Common myeloid progenitor, CD34-positive (primary cell): ENCODE measurements around the gene FCAR. TPM values are rescaled to one million over a fixed set of nuclear protein-coding genes. Genes with fewer than 3 reads are reported as not detected.
A peak's percentile ranks its signal among the peaks of the same experiment; 100 is the strongest.
"Not testable (repeated sequence)": the region's sequence is repeated elsewhere in the genome, so short reads cannot be mapped to it uniquely, and the experiment has no call there.

Source experiments
- CTCF ChIA-PET: fragments of 350-600 bp; sonication (Branson Sonifier 250); formaldehyde crosslinking; loops from one replicate; lab custom pipeline; 2021; ENCODE audit warnings: antibody characterized with exemption; lab: Charles Lee
- POLR2A ChIA-PET: fragments of 350-600 bp; sonication (Branson Sonifier 250); formaldehyde crosslinking; loops from one replicate; lab custom pipeline; 2021; ENCODE audit warnings: antibody characterized with exemption; lab: Charles Lee
- DNase-seq, 3 donors: peaks; one replicate each; pipeline versions ENCODE4 v3.0.0 to v3.0.0-alpha.2; 2013
- H3K27ac ChIP-seq, 2 experiments: 1 replicate in 1 of 2; 2 replicates in 1 of 2; pipeline ENCODE4 v1.7.0; 2013; ENCODE audit warnings: inconsistent platforms in 2 of 2, low read length in 2 of 2, mild to moderate bottlenecking in 2 of 2, low read depth in 1 of 2, moderate library complexity in 1 of 2; ENCODE audit not compliant: severe bottlenecking in 2 of 2, insufficient read depth in 1 of 2, poor library complexity in 1 of 2
- H3K27me3 ChIP-seq, 5 experiments: replicated peaks in 2 of 5; 1 replicate in 3 of 5; 2 replicates in 2 of 5; pipeline versions ENCODE4 v1.6.1 to v1.7.0; 2013; ENCODE audit warnings: low read length in 4 of 5, mild to moderate bottlenecking in 2 of 5, moderate library complexity in 2 of 5, inconsistent platforms in 1 of 5; ENCODE audit not compliant: insufficient read depth in 5 of 5, control insufficient read depth in 4 of 5
- H3K36me3 ChIP-seq, 4 experiments: 1 replicate in 2 of 4; 2 replicates in 2 of 4; pipeline versions ENCODE4 v1.6.1 to v1.7.0; 2013; ENCODE audit warnings: low read length in 3 of 4, control low read depth in 1 of 4, mild to moderate bottlenecking in 1 of 4; ENCODE audit not compliant: control insufficient read depth in 4 of 4, insufficient read depth in 4 of 4
- H3K4me1 ChIP-seq, 4 experiments: 1 replicate in 3 of 4; 2 replicates in 1 of 4; pipeline versions ENCODE4 v1.6.1 to v1.7.1; 2013; ENCODE audit warnings: low read length in 3 of 4, mild to moderate bottlenecking in 3 of 4, control low read depth in 1 of 4, inconsistent platforms in 1 of 4, moderate library complexity in 1 of 4; ENCODE audit not compliant: control insufficient read depth in 4 of 4, insufficient read depth in 4 of 4; ENCODE audit errors: control extremely low read depth in 1 of 4
- H3K4me3 ChIP-seq, 7 experiments: 1 replicate in 4 of 7; 2 replicates in 3 of 7; pipeline versions ENCODE4 v1.5.1 to v1.7.0; 2013; ENCODE audit warnings: mild to moderate bottlenecking in 7 of 7, low read length in 6 of 7, moderate library complexity in 6 of 7, inconsistent platforms in 2 of 7, low read depth in 2 of 7, control low read depth in 1 of 7; ENCODE audit not compliant: insufficient read depth in 4 of 7, control insufficient read depth in 1 of 7; ENCODE audit errors: extremely low read depth in 1 of 7
- H3K9me3 ChIP-seq, 5 experiments: 1 replicate in 4 of 5; 2 replicates in 1 of 5; pipeline versions ENCODE4 v1.6.1 to v1.7.1; 2013; ENCODE audit warnings: low read length in 4 of 5, mild to moderate bottlenecking in 2 of 5, inconsistent platforms in 1 of 5, low read depth in 1 of 5, moderate library complexity in 1 of 5; ENCODE audit not compliant: control insufficient read depth in 4 of 5, insufficient read depth in 2 of 5; ENCODE audit errors: control extremely low read depth in 1 of 5
- WGBS: methylation state at CpG from one replicate; pipeline ENCODE4 v1.1.5; 2013; ENCODE audit not compliant: insufficient coverage; 5-methylcytosine and 5-hydroxymethylcytosine counted together
- polyA plus RNA-seq: library from polyadenylated mRNA; unstranded; fragments of 120-200 nt; gene quantifications from one replicate; pipeline ENCODE4 v1.2.1, GENCODE V29; 2013

Gene FCAR
- polyA plus RNA-seq: 2.0 TPM

DNA sequence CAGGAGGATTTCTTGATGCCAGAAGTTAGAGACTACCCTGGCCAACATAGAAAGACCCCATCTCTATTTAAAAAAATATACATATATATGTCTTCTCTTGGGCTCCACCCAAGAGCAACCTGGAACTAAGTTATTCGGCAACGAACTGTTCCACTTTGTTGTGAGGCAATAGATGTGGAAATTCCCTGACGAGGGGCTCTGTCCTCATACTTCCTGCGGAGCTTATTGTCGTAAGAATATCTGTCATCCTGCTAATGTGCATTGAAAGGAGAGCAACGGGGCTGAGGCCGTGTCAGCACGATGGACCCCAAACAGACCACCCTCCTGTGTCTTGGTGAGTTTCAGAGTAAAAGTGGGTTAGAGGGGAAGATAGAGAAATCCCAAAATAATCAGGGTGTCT lies at the start of gene FCAR:
Gene FCAR (plus strand): TSS at position 246 of the 400 bp plus-strand sequence. CDS start 55 bp downstream, at position 301.
- POLR2A ChIA-PET: no interaction called here
- Histone ChIP-seq H3K4me3 (peak within 1 kb of the TSS in 2 of 7 experiments; percentile 24 to 60), H3K4me1 (peaks cover 3 to 19% (median 9%) of the 10 kb centered on the region in 4 experiments), H3K9me3 (no peaks in the 10 kb centered on the region), H3K36me3 (no peaks in the 10 kb centered on the region), H3K27ac (no peak within 1 kb of the TSS), H3K27me3 (peaks cover 0 to 2% (median under 1%) of the 10 kb centered on the region in 5 experiments)
- CTCF ChIA-PET: no interaction called here
- DNase-seq: peak in 1 of 3 donors; percentile 17
- WGBS: 92% methylated on average over 5 of the region's 8 CpGs

DNA sequence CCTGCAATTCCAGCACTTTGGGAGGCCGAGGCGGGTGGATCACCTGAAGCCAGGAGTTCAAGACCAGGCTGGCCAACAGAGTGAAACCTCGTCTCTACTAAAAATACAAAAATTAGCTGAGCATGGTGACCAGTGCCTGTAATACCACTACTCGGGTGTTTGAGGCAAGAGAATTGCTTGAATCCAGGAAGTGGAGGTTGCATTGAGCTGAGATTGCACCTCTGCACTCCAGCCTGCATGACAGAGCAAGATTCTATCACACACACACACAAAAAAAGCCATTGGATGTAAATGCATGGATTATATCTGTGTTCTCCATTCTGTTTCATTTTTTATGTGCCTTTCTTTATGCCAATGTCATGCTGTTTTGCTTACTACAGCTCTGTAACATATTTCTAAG lies 49.6 kb upstream of the FCAR start:
- POLR2A ChIA-PET, H3K27ac ChIP-seq, H3K4me1 ChIP-seq, CTCF ChIA-PET, H3K36me3 ChIP-seq, DNase-seq, H3K9me3 ChIP-seq, H3K4me3 ChIP-seq: not testable (repeated sequence)
- peaks cover 0 to 15% (median 0%) of the 10 kb centered on the region in 5 experiments for H3K27me3 ChIP-seq
- WGBS: no CpG with 5 or more reads among the region's 4 CpGs

DNA sequence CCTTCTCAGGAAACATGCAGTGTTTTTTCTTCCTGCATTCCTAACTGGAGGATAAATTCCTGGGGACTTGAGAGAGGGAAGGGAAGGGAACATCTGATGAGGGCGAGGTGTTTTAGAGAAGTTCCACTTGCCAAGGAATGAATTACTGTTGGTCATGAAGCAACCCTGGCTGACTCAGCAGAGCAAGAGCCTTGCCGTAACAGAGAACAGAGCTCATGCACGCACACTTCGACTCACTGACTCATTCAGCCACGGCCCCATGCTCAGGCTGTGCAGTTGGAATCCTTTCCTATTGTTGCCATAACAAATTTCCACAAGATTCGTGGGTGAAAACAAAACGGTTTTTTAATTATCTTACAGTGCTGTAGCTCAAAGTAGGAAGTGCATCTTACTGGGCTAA lies 48.7 kb upstream of the FCAR start:
- H3K36me3 ChIP-seq, CTCF ChIA-PET, H3K4me3 ChIP-seq, H3K9me3 ChIP-seq, H3K27ac ChIP-seq, POLR2A ChIA-PET, H3K4me1 ChIP-seq: not testable (repeated sequence)
- peaks cover 0 to 13% (median 0%) of the 10 kb centered on the region in 5 experiments for H3K27me3 ChIP-seq
- 75% methylated on average over 3 of the region's 7 CpGs for WGBS
- DNase-seq: peak in 1 of 3 donors; percentile 8

DNA sequence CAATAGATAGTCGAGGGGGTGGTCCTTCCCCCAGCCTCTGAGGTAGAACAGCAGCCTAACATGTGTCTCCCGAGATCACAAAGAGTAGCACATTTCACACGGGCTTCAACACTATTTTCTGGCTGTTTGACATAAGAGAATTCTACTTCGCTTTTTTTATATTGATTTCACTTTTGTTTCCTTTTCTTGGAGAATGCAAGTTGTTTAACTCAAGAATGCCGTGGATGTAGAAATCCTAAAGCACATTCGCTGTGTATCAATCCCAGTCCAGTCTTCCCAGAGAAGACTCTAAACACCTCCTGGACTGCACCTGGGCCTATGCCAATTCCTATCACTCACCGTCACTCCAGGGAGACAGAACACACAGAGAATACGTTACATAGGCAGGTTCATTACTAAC lies 46.0 kb upstream of the FCAR start:
- H3K4me3 ChIP-seq, POLR2A ChIA-PET, DNase-seq, CTCF ChIA-PET, H3K36me3 ChIP-seq, H3K4me1 ChIP-seq, H3K9me3 ChIP-seq, H3K27ac ChIP-seq, H3K27me3 ChIP-seq: not testable (repeated sequence)
- 84% methylated on average over 5 of the region's 8 CpGs for WGBS

DNA sequence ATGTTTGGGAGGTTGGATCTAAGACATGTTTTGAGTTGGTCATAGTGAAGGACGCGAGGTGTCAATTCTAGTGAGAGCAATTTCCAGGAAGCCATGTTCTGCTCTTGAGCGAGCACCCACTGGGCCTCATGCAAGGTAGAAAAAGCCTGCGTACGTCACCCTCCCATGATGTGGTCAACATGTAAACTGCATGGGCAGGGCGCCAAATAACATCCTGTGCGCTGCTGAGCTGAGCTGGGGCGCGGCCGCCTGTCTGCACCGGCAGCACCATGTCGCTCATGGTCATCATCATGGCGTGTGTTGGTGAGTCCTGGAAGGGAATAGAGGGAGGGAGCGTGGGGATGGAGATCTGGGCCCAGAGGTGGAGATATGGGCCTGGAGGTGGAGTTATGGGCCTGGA lies 41.5 kb upstream of the FCAR start, which contains the start of gene KIR2DS4:
Gene KIR2DS4 (plus strand): TSS at position 181 of the 400 bp plus-strand sequence.
- H3K9me3 ChIP-seq, H3K27me3 ChIP-seq, CTCF ChIA-PET, H3K36me3 ChIP-seq, DNase-seq, H3K27ac ChIP-seq, H3K4me3 ChIP-seq, POLR2A ChIA-PET, H3K4me1 ChIP-seq: not testable (repeated sequence)
- WGBS: 100% methylated on average over 2 of the region's 14 CpGs

DNA sequence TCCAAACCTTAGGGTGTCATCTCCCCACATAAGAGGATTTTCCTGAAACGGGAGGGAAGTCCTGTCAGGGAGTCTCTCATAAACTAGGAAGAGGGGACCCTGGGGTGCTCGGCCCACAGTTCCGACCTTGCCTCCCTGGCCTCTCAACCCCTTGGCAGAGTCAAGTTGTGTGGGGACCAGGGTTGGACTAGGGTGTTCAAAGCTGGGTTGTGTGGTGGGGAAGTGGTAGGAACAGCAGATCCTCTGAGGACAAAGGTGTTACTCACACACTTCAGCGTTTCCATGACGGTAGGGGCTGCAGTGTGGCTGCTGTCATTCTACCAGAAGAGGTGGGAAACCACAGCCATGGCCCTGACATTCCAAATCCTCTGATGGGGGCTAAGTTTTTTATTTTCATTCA lies 38.9 kb upstream of the FCAR start:
- H3K9me3 ChIP-seq, H3K4me3 ChIP-seq, H3K27me3 ChIP-seq, CTCF ChIA-PET, H3K36me3 ChIP-seq, H3K4me1 ChIP-seq, H3K27ac ChIP-seq, POLR2A ChIA-PET, DNase-seq: not testable (repeated sequence)
- no CpG with 5 or more reads among the region's 5 CpGs for WGBS

DNA sequence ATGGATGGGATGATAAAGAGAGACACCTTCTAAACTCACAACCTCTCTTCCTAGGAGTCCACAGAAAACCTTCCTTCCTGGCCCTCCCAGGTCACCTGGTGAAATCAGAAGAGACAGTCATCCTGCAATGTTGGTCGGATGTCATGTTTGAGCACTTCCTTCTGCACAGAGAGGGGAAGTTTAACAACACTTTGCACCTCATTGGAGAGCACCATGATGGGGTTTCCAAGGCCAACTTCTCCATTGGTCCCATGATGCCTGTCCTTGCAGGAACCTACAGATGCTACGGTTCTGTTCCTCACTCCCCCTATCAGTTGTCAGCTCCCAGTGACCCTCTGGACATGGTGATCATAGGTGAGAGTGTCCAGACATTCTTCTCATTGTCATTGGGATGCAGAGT lies 36.5 kb upstream of the FCAR start:
- H3K4me1 ChIP-seq, DNase-seq, H3K4me3 ChIP-seq, H3K36me3 ChIP-seq, H3K27me3 ChIP-seq, POLR2A ChIA-PET, CTCF ChIA-PET, H3K9me3 ChIP-seq, H3K27ac ChIP-seq: not testable (repeated sequence)
- no CpG with 5 or more reads among the region's 2 CpGs for WGBS
